ENCODE data around the gene NEIL3.

NEIL3 gene

DNA sequence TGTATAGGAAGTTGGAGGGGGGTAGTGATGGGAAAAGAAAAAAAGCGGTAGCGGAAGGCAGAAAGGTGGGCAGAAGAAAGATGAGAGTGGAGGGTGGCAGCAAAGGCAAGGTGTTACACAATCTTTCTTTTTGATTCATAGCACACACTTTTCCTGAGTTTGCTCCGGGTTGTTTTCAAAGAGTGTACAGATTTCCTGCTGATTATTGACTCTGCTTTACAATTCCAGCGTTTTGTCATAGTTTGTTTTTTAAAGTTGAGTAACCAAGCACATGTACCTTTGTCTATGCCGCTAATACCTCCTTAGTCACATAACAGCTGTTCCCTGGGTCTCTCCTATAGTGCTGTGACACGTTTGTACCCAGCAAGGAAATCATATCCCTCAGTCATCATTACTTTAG lies 82.3 kb downstream of the NEIL3 start:
- Histone ChIP-seq H2BK5ac (ENCODE audit: low read depth, low read length, poor library complexity, severe bottlenecking) (no peak overlapping the region), H3K9me3 (ENCODE audit: control insufficient read depth, low read length) (no peaks in the 10 kb centered on the region), H4K8ac (ENCODE audit: low read length) (no peak overlapping the region), H4K91ac (ENCODE audit: low read length) (no peak overlapping the region), H2AFZ (ENCODE audit: low read depth, low read length) (no peak overlapping the region), H3K4me1 (ENCODE audit: control insufficient read depth, insufficient read depth, low read depth, low read length) (no peaks in the 10 kb centered on the region), H3K36me3 (ENCODE audit: control insufficient read depth in 1 of 2, insufficient read depth in 2 of 2, low read depth in 1 of 2, low read length in 2 of 2) (no peaks in the 10 kb centered on the region), H2BK120ac (ENCODE audit: low read depth, low read length) (no peak overlapping the region), H3K23ac (ENCODE audit: low read length in 2 of 2) (no peak overlapping the region), H3K18ac (ENCODE audit: low read depth in 1 of 2, low read length in 2 of 2) (no peak overlapping the region), H3K4ac (ENCODE audit: low read depth in 1 of 2, low read length in 2 of 2) (no peak overlapping the region), H2BK15ac (ENCODE audit: low read depth, poor library complexity, severe bottlenecking) (no peak overlapping the region), H3K4me2 (ENCODE audit: low read length, poor library complexity, severe bottlenecking) (no peak overlapping the region), H2BK12ac (ENCODE audit: low read length in 2 of 2) (no peak overlapping the region), H3K14ac (ENCODE audit: low read length in 2 of 2) (no peak overlapping the region), H3K9ac (ENCODE audit: low read length) (no peak overlapping the region), H2AK5ac (ENCODE audit: low read length, severe bottlenecking) (no peak overlapping the region), H3K27ac (ENCODE audit: low read length, poor library complexity, severe bottlenecking) (no peak overlapping the region), H3K4me3 (ENCODE audit: insufficient read depth in 1 of 2, low read depth in 1 of 2, low read length in 2 of 2) (no peak overlapping the region), H3K79me1 (replicated peaks; ENCODE audit: low read length, poor library complexity, severe bottlenecking) (no peaks in the 10 kb centered on the region), H3K27me3 (ENCODE audit: control insufficient read depth in 1 of 2, insufficient read depth in 1 of 2, low read length in 2 of 2) (no peaks in the 10 kb centered on the region)
- DNase-seq = no peak
- 95% methylated on average over 6 of the region's 6 CpGs for WGBS

GRCh38 chr4:177393236-177393635 lies 83.6 kb downstream of the NEIL3 start:
- H3K4me3 ChIP-seq (ENCODE audit: insufficient read depth in 1 of 2, low read depth in 1 of 2, low read length in 2 of 2) = no peak overlapping the region
- no peak overlapping the region for H3K27ac ChIP-seq (ENCODE audit: low read length, poor library complexity, severe bottlenecking)
- DNase-seq = no peak
- H4K91ac ChIP-seq (ENCODE audit: low read length) = no peak overlapping the region
- H2BK15ac ChIP-seq (ENCODE audit: low read depth, poor library complexity, severe bottlenecking) = no peak overlapping the region
- H2BK120ac ChIP-seq (ENCODE audit: low read depth, low read length) = no peak overlapping the region
- H3K23ac ChIP-seq (ENCODE audit: low read length in 2 of 2) = no peak overlapping the region
- WGBS = 79% methylated on average over 8 of the region's 8 CpGs
- H3K27me3 ChIP-seq (ENCODE audit: control insufficient read depth in 1 of 2, insufficient read depth in 1 of 2, low read length in 2 of 2) = no peaks in the 10 kb centered on the region
- H3K36me3 ChIP-seq (ENCODE audit: control insufficient read depth in 1 of 2, insufficient read depth in 2 of 2, low read depth in 1 of 2, low read length in 2 of 2) = no peaks in the 10 kb centered on the region
- no peaks in the 10 kb centered on the region for H3K4me1 ChIP-seq (ENCODE audit: control insufficient read depth, insufficient read depth, low read depth, low read length)
- H3K14ac ChIP-seq (ENCODE audit: low read length in 2 of 2) = no peak overlapping the region
- no peak overlapping the region for H2BK5ac ChIP-seq (ENCODE audit: low read depth, low read length, poor library complexity, severe bottlenecking)
- H3K4me2 ChIP-seq (ENCODE audit: low read length, poor library complexity, severe bottlenecking) = no peak overlapping the region
- no peaks in the 10 kb centered on the region for H3K9me3 ChIP-seq (ENCODE audit: control insufficient read depth, low read length)
- H4K8ac ChIP-seq (ENCODE audit: low read length) = no peak overlapping the region
- H3K4ac ChIP-seq (ENCODE audit: low read depth in 1 of 2, low read length in 2 of 2) = no peak overlapping the region
- H2AK5ac ChIP-seq (ENCODE audit: low read length, severe bottlenecking) = no peak overlapping the region
- H3K18ac ChIP-seq (ENCODE audit: low read depth in 1 of 2, low read length in 2 of 2) = no peak overlapping the region
- no peak overlapping the region for H2AFZ ChIP-seq (ENCODE audit: low read depth, low read length)
- H3K9ac ChIP-seq (ENCODE audit: low read length) = no peak overlapping the region
- H2BK12ac ChIP-seq (ENCODE audit: low read length in 2 of 2) = no peak overlapping the region
- no peaks in the 10 kb centered on the region for H3K79me1 ChIP-seq (replicated peaks; ENCODE audit: low read length, poor library complexity, severe bottlenecking)

- Histone ChIP-seq H2AK5ac (ENCODE audit: low read length, severe bottlenecking) (no peak overlapping the region), H2AFZ (ENCODE audit: low read depth, low read length) (no peak overlapping the region), H3K9me3 (ENCODE audit: control insufficient read depth, low read length) (no peaks in the 10 kb centered on the region), H3K27me3 (ENCODE audit: control insufficient read depth in 1 of 2, insufficient read depth in 1 of 2, low read length in 2 of 2) (no peaks in the 10 kb centered on the region), H2BK120ac (ENCODE audit: low read depth, low read length) (no peak overlapping the region), H3K23ac (ENCODE audit: low read length in 2 of 2) (no peak overlapping the region), H3K4me2 (ENCODE audit: low read length, poor library complexity, severe bottlenecking) (no peak overlapping the region), H3K79me1 (replicated peaks; ENCODE audit: low read length, poor library complexity, severe bottlenecking) (no peaks in the 10 kb centered on the region), H2BK15ac (ENCODE audit: low read depth, poor library complexity, severe bottlenecking) (no peak overlapping the region), H3K14ac (ENCODE audit: low read length in 2 of 2) (no peak overlapping the region), H4K8ac (ENCODE audit: low read length) (no peak overlapping the region), H4K91ac (ENCODE audit: low read length) (no peak overlapping the region), H3K36me3 (ENCODE audit: control insufficient read depth in 1 of 2, insufficient read depth in 2 of 2, low read depth in 1 of 2, low read length in 2 of 2) (no peaks in the 10 kb centered on the region), H3K4me1 (ENCODE audit: control insufficient read depth, insufficient read depth, low read depth, low read length) (no peaks in the 10 kb centered on the region), H3K4ac (ENCODE audit: low read depth in 1 of 2, low read length in 2 of 2) (no peak overlapping the region), H3K18ac (ENCODE audit: low read depth in 1 of 2, low read length in 2 of 2) (no peak overlapping the region), H3K4me3 (ENCODE audit: insufficient read depth in 1 of 2, low read depth in 1 of 2, low read length in 2 of 2) (no peak overlapping the region), H3K27ac (ENCODE audit: low read length, poor library complexity, severe bottlenecking) (no peak overlapping the region), H3K9ac (ENCODE audit: low read length) (no peak overlapping the region), H2BK12ac (ENCODE audit: low read length in 2 of 2) (no peak overlapping the region), H2BK5ac (ENCODE audit: low read depth, low read length, poor library complexity, severe bottlenecking) (no peak overlapping the region)
- no CpG with 5 or more reads among the region's 2 CpGs for WGBS
- DNase-seq = no peak
Observed at GRCh38 chr4:177396352-177396751, 86.7 kb downstream of the NEIL3 start.

DNA sequence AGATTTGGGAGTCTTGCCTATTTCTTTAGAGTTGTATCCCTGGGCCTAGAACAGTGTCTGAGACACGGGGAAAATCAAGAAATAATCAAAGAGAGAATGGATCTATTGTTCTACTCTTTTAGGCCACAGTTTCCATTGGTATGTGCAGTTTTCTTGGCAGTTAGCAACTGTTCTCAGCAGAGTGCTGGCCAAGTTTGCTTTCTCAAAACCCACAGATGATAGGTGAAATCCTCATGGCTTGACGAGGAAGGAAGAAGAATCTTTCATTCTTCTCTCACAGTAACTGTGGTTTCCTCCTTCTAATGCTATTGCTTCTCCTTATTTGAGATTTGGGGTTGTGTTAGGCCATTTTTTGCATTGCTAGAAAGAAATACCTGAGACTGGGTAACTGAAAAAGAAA lies 90.4 kb downstream of the NEIL3 start:
- H3K9ac ChIP-seq (ENCODE audit: low read length) = no peak overlapping the region
- no peak overlapping the region for H2BK15ac ChIP-seq (ENCODE audit: low read depth, poor library complexity, severe bottlenecking)
- no peak overlapping the region for H3K4me3 ChIP-seq (ENCODE audit: insufficient read depth in 1 of 2, low read depth in 1 of 2, low read length in 2 of 2)
- no peak for DNase-seq
- no peaks in the 10 kb centered on the region for H3K4me1 ChIP-seq (ENCODE audit: control insufficient read depth, insufficient read depth, low read depth, low read length)
- no peak overlapping the region for H2AK5ac ChIP-seq (ENCODE audit: low read length, severe bottlenecking)
- H3K79me1 ChIP-seq (replicated peaks; ENCODE audit: low read length, poor library complexity, severe bottlenecking) = no peaks in the 10 kb centered on the region
- no peak overlapping the region for H4K8ac ChIP-seq (ENCODE audit: low read length)
- peaks cover 0 to 8% of the 10 kb centered on the region in 2 experiments for H3K27me3 ChIP-seq (ENCODE audit: control insufficient read depth in 1 of 2, insufficient read depth in 1 of 2, low read length in 2 of 2)
- H3K36me3 ChIP-seq (ENCODE audit: control insufficient read depth in 1 of 2, insufficient read depth in 2 of 2, low read depth in 1 of 2, low read length in 2 of 2) = no peaks in the 10 kb centered on the region
- no peaks in the 10 kb centered on the region for H3K9me3 ChIP-seq (ENCODE audit: control insufficient read depth, low read length)
- H4K91ac ChIP-seq (ENCODE audit: low read length) = no peak overlapping the region
- no peak overlapping the region for H2BK5ac ChIP-seq (ENCODE audit: low read depth, low read length, poor library complexity, severe bottlenecking)
- H3K14ac ChIP-seq (ENCODE audit: low read length in 2 of 2) = no peak overlapping the region
- no peak overlapping the region for H3K23ac ChIP-seq (ENCODE audit: low read length in 2 of 2)
- no peak overlapping the region for H3K4ac ChIP-seq (ENCODE audit: low read depth in 1 of 2, low read length in 2 of 2)
- no peak overlapping the region for H2AFZ ChIP-seq (ENCODE audit: low read depth, low read length)
- H3K4me2 ChIP-seq (ENCODE audit: low read length, poor library complexity, severe bottlenecking) = no peak overlapping the region
- no peak overlapping the region for H3K18ac ChIP-seq (ENCODE audit: low read depth in 1 of 2, low read length in 2 of 2)
- no peak overlapping the region for H2BK12ac ChIP-seq (ENCODE audit: low read length in 2 of 2)
- no peak overlapping the region for H3K27ac ChIP-seq (ENCODE audit: low read length, poor library complexity, severe bottlenecking)
- H2BK120ac ChIP-seq (ENCODE audit: low read depth, low read length) = no peak overlapping the region
- WGBS = 83% methylated on average over 1 of the region's 2 CpGs
